GM18909 (cell line): ENCODE data around the gene FRY.

Experiments
- ATAC-seq: cut with Tn5 transposase; IDR thresholded peaks from one replicate; pipeline ENCODE4 v1.9.1; 2021; ENCODE audit warnings: mild to moderate bottlenecking; ENCODE audit not compliant: unreplicated experiment, poor library complexity

Gene FRY

DNA sequence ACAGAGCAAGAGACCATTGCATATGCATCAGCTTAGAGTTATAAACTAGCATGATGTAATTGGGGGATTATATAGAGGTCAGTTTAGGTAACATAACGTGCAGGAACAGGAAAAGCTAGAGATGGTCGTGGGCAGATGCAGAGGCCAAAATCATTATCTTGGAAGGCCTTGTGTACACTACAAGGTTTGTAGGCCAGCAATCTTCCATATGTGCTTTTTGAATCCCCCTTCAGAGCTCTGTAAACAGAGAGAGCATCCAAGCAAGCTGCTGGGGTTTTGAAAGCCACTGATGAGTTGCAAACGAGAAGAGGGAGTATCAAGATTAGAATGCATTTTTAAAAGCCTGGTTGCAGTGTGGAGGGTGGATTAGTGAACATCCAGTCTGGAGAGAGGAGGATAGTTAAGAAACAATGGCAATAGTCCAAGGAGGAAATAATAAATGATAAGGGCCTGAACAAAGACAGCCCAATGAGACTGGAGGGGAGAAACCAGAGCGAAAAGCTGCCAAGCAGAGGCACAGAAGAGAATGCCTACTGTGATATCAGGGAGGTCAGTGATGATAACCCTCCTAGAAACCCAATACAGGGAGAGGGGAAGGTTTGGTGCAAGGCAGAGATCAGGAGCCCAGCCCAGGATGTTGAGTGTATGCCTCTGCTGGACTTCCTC lies 174.0 kb downstream of the FRY start:
- ATAC-seq, result no peak

DNA sequence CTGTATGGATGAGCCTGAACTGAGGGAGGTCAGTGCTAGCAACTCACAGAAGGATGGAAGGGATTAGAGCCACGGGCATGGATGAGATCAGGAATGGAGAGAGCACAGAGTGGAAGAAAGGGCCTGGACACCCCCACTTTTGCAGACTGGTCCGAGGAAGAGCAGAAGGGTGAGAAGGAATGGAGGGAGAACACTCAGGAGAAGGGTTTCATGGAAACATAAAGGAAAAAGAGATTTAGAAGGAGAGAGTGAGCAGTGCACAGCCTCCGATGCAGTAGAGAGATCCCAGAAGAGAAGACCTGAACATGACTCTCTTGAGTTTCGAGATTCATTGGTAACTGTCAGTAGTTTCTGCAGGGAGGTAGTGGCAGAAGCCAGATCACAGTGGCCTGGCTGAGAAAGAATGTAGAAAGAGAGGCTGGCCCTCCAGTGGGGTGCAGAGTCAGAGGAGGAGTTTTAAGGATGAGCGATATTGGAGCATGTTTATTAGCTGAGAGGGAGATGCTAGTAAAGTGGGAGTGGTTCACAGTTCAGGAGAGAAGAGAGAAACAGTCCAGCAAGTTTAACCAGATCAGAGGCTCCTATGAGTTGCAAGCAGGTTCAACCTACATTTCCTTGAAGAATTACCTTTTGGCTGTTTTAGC lies 174.6 kb downstream of the FRY start:
- ATAC-seq, result no peak

DNA sequence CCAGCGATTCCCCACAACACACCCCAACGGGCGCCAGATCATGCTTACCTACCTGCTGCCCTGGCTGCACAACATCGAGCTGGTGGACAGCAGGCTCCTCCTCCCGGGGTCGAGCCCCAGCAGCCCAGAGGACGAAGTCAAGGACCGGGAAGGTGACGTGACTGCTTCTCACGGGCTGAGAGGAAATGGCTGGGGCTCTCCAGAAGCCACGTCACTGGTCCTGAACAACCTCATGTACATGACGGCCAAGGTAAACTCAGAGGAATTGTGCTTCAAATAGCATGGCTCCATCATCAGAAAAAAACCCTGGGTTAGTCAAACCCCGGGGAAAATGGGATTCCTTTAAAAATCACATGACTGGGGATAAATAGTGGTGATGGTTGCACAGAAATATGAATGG lies 177.3 kb downstream of the FRY start:
- ATAC-seq, result no peak

DNA sequence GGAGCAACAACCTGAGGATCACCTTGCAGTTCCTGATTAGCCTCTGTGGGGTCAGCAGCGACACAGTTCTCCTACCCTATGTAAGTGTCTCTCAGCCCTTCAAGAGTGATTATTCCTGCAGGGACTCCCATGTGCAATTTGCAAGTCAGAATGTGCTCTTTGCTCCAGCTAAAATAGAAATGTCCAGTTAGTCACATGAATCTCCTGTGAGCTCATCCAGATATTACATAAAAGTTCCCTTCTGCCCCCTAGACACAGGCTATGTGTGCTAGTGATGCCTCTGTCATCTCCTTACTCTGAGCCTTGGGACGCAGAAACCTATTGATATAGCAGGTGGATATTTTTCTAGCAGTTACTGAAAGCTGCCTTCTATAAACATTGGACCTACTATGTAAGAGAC lies 178.1 kb downstream of the FRY start:
- no peak for ATAC-seq

DNA sequence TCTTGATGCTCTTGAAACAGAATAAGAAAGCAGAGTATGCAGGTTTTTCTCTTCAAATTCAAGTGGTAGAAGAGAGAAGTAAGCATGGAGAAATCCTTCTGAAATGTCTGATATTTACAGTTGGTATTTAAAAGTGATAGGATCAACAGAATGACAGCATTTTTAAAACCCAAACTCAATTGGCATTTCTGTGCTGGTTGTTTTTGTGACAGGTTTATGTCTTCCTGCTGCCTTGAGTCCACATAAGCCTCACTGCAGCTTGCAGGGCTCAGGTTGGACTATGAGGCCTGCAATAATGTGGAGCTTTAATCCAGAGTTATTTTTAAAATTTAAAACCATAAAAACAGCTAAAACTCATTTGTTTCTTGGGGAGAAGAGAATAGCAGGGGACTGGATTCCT lies 178.5 kb downstream of the FRY start:
- no peak for ATAC-seq

DNA sequence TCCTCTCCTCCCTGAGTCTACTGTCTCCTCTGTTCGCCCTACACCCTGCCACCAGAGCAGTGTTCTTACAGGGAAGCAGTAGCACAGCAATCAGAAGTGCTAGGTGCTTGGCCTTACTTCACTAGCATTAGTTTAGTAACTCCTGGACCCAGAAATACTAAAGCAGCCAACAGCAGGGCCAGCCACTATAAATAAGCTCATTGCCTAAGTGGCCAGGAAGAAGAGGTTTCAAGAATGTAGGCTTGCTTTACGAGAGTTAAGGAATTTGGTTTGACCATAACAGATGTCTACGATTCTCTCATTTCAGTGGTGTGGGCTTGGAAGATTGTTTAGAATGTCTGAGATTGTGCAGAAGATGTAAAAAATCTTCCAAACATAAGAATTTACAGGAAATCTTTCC lies 180.2 kb downstream of the FRY start:
- no peak for ATAC-seq

DNA sequence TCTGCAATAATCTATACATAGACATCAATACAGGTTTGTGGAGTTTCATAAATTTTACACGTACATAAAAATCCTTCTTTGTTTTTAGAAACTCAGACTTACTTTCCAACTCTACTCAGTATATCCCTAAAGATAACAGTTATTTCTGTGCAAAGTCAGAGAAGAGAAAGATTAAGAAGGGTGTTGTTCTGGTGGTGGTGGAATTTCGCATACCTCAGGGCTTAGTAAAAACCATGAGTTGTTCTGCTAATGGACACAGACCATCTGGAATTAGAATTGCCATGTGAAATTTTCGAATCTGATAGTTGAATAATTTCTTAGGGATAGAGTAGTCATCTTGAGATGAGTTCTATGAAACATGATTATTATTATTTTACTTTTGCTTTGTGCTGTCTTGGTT lies 180.8 kb downstream of the FRY start:
- ATAC-seq, result no peak

DNA sequence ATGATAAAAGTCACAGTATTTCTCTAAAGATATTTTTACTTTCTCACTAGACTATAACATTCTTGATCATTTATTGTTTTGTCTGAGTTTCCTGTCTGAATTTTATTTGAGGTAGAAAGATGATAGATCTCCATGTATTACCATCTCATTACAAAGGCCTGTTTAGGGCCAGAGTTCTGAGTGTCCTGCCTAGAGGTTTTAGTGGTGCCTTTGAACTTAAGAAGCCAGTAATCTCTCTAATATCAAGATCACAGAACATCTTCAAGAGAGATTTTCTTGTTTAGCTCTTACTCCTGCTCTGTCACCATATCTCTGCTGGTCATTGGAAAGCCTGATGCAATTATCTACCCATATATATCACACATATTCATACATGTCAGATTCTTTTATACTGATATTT lies 182.1 kb downstream of the FRY start:
- no peak for ATAC-seq

DNA sequence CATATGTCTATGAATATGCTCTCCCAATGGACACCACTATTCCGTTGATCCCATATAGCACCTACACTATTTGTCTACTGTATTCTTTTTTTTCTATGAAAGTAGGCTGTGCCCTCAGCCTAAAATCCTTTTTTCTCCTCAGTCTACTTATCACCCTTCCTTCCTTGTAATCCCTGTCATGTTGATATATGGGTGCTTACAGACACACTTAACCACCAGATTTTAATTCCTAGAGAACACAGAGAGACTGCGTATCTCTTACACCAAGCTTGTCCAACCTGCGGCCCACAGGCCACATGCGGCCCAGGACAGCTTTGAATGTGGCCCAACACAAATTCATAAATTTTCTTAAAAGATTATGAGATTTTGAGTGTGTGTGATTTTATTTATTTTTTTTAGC lies 182.5 kb downstream of the FRY start:
- ATAC-seq, result no peak

DNA sequence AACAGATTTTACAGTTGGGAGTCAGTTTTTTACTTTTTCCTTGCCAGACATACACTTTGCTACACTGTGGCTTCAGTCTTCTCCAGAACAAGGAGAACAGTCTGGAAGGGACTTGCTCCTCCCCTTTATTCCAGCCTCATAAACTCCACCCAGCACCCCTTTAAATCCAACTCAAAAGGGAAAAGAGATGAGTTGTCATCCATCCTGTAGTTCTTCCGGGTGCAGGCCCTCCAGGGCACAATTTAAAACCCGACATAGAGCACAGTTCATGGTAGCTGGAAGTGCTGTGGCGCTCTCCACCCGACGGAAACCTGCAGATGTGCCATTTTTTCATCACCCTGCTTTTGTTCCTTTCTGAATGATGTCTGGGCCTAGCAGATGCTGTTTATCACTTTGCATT lies 184.7 kb downstream of the FRY start:
- no peak for ATAC-seq

DNA sequence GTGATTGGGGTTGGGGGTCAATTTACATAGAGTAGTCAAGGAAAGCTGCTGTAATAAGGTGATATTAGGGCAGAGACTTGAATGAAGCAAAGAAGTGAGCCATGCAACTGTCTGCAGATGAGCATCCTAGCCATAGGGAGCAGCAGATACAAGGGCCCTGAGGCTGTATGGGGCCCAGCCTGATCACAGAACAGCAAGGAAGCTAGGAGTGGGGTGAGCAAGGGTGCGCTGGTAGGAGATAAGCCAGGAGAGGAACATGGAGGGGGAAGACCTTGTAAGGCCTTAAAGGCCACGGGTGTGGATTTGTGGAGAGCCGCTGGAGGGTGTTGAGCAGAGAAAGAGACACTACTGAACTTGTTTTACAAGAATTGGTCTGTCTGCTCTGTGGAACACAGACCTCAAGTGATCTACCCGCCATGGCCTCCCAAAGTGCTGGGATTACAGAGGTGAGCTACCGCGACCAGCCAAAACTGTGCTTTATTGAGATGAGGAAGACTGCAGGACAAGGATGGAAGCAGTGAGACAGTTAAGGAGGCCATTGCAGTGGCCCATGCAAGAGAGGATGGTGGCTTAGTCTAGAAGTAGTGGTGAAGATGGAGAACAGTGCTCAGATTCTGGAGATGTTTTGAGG lies 190.6 kb downstream of the FRY start:
- no peak for ATAC-seq

DNA sequence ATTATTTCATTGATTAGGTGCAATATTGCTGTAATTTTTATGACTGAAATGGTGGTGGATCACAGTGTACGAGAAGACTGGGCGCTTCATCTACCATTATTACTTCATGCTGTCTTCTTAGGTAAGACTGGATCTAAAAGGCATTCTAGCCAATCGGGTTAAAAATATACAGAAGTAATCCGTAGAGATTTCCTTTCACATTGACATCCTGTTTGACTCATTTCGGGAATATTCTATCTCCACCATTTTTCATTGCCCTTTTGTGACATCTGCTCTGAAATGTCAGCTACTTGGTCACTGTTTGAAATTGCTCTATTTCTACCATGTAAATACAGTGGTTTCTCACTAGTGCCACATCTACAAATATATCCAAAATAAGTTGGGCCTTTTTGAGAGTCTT lies 193.3 kb downstream of the FRY start:
- no peak for ATAC-seq

DNA sequence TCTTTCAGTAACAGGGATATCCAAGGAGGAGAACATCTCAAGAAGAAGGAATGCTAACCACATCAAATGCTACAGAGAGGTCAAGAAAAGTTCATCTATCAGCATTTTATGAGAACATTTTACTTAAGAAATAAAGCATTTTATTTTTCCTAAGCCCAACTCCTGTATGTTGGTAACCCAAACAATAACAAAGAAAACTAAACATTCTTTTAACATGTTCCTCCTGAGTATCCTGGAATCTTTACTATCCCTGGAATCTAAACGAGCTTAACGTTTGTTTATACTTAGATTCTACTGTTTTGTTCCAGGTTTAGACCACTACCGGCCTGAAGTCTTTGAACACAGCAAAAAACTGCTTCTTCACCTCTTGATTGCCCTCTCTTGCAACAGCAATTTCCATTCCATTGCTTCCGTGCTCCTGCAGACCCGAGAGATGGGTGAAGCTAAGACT lies 193.9 kb downstream of the FRY start:
- no peak for ATAC-seq

DNA sequence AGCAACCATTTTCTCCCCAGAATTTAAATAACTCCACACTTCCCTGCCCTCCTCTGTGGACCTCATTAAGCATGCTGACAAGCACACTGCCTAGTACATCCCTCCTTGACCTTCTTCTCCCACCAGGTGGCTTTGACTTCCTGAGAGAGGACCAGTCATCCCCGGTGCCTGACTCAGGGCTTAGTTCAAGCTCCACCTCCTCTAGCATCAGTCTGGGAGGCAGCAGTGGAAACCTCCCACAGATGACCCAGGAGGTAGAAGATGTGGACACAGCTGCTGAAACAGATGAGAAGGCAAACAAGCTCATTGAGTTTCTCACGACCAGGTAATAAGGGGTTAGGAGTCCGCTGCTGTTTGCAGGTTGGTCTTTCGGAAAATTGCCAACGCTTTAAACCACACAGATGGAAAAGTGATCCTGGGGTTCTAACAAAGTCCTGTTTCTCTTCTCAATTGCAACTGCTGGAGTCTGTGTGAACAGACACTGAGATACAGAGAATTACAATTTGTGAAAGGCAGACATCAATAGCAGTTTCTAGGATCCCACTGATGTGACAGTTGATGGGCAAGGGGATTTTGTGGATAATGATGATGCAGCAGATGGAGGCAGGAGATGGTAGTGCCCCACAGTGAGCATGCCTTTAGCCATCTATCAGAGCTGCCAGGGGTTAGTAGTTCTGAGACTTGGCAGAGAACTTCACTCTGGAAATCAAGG lies 196.9 kb downstream of the FRY start:
- ATAC-seq, result no peak

DNA sequence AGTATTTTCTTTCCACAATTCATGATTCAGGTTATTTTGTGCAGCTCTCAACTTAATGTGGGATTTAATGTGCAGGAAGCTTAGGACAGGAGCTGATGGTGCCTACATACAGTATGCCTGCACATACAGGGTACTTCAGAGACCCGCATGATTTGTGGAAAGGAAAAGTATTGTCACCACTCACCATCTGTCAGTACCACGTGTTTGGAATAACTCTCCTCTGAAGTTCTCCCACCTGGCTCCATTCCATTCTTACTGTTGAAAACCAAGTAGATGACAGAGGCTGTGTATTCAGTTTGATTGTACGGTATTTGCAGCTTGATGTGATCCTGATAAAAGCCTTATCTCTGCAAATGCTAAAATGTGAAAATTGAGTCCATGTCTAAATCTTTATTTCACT lies 197.9 kb downstream of the FRY start:
- no peak for ATAC-seq

DNA sequence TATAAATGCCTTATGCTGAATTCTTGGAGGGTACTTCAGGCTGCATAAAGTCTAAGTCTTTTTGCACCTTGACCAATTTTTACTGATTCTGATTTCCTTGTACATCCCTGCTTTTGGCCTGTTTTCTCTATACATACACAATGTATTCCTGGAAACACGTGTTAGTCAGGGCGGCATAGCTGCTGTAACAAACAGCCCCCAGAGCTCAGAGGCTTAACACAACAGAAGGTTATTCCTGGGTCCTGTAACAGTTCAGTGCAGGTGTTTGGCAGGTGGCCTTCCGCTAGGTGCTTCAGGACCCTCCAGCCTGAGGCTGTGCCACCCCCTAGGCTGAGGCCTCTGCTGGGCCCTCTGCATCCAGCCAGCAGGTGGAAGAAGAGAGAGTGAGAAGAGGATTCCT lies 200.7 kb downstream of the FRY start:
- no peak for ATAC-seq

DNA sequence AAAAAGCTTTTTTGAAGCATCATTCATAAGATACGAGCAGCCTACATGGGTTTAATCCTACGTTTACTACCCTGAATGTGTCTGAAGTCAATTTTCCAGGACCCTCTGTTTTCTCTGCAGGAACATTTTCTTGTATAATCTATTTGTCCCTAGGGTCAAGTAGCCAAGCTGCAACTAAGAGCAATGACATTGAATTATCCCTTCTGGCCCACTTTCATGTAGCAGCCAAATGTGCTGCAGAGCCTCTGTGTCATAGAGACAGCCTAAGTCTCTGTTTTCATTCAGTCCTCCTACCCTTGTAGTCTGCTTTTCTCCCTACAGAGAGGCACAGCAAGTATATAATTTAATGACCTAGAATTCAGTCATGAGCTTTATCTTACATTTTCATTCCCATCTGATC lies 201.5 kb downstream of the FRY start:
- ATAC-seq, result no peak

DNA sequence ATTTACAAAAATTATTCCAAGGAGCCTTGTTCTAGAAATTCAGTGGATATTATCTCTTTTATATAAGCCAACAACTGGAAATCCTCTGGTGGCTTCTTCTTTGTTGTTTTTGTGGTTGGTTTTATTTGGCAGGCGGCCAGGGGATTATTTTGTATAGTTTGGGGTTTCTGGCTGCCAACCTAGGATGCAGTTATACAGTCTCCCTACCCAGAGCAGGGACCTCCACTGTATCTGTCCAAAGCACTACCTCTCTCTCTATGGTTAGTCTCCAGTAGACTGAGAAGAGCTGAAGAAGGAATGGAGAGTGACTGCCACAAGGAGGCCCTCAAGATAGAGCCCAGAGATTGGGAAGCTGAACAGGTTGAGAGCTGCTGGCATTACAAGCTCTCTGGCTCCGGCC lies 203.3 kb downstream of the FRY start:
- no peak for ATAC-seq

DNA sequence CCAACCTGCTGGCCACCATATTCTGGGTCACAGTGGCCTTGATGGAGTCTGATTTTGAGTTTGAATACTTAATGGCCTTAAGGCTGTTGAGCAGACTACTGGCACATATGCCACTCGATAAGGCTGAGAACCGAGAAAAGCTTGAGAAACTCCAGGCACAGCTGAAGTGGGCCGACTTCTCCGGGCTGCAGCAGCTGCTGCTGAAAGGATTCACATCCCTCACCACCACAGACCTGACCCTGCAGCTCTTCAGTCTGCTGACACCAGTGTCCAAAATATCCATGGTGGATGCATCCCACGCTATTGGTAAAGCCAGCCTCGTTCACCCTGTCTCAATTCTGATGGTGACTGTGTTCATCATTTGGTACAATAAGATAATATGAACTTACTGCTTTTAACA lies 206.1 kb downstream of the FRY start:
- ATAC-seq, result no peak

DNA sequence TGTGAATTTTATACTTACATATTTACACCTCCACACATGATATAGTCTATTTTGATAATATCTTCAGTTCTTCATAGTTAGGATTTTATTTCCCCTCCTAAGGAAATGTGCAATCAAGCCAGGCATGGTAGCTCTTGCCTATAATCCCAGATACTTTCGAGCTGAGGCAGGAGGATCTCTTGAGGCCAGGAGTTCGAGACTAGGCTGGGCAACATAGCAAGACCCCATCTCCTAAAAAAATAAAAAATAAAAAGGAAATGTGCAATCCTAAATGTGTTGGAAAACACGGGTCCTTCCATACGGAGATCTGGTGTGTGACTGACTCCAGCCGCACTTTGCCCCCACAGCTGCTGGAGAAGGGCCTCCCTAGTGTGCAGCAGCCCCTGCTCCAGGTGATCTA lies 212.1 kb downstream of the FRY start:
- no peak for ATAC-seq

DNA sequence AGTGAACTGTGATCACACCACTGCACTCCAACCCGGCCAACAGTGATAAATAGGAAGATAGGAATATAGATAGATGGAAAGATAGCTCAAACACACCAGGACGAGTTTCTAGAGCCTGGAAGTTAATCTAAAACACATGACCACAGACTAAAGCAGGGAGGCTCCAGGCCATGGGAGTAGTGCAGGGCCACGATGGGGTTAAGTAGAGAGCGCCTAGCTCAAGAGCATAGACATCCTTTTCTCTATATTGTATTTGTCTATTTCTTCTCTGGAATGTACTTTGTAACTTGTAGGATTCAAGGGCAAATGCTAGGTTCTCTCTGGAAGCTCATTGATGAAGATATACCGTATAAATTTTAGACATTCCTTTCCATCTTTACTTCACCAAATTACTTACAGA lies 214.0 kb downstream of the FRY start:
- no peak for ATAC-seq
